HG02943 (cell line): ENCODE measurements around the gene LPP.

Experiments
- ATAC-seq: cut with Tn5 transposase; IDR thresholded peaks from one replicate; pipeline ENCODE4 v1.9.1; 2021; ENCODE audit warnings: mild to moderate bottlenecking, low read depth, moderate library complexity; ENCODE audit not compliant: unreplicated experiment

The LPP gene

DNA sequence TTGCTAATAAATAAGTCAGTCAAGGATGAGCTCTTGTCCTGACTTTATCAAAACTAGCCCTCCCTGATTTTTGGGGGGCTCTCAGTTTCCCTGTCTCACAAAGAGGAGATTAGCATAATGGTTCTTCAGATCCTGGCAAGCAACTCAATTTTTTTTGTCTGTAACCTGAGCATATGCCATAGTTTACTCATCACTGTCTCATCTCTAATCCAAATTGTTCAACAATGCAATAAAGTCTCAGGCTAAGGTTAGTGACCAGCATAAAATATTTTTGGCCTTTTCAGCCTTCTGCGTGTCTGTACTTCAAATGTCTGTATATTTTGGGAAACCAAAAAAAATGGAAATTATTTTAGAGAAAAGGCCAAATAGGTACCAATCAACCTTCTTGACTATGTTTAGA is 552.2 kb downstream of the LPP start:
- ATAC-seq: no peak

DNA sequence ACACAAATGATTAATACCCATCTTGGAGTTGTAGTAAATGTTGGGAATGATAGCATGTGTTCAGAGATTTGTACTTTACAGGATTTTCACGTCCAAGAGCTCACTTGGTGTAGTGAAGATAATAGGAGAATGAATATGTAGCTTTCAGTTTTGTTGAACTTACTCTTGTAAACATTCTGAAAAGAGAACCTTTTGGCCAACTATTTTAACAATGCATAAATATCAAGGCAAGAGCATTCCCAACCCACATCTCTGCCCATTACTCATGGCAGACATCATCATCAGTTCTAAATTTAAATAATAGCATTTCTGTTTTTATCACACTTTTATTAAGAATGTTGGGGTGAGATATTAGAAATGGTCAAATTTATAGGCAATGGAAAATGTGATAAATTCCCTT is 552.6 kb downstream of the LPP start:
- no peak for ATAC-seq

DNA sequence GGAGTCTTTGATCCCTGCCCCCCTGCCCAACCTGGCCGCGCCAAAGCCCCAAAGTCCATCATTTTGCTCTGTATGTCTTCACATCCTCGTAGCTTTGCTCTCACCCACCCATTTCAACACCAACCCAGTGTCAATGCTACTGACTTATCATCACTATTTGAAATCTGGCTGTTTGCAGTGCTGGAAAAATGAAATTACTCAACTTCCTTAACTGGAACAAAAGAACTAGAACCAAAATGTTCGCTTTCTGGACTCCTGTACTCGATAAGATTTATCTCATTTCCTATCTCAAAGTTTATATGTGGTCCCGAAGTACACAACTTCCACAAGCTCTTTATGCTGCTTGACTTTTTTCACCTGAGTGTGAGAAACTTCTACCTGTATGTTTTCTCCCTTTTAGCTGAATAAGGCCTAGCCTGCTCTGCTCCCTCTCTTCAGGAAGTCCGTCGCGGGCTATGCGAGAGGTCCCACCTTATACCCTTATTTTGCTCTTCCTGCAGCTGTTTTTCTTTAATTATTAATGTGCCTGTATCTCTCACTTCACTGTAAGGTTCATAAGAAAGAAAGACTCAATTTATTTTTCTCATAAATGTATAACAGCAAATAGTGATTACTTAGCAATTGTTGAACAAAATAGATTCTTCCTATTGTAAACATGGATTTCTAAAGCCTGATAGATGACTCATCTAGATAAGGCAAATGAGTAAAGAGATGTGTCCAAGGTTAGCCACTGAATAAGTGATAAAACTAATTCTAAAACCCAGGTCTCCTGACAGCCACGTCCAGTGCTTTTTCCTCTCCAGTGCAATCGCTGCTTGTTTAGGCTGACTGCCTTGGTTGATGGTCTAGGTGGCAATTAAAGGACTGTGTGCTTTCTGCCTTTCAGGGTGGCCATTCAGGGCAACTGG is 553.7 kb downstream of the LPP start:
- ATAC-seq: no peak

DNA sequence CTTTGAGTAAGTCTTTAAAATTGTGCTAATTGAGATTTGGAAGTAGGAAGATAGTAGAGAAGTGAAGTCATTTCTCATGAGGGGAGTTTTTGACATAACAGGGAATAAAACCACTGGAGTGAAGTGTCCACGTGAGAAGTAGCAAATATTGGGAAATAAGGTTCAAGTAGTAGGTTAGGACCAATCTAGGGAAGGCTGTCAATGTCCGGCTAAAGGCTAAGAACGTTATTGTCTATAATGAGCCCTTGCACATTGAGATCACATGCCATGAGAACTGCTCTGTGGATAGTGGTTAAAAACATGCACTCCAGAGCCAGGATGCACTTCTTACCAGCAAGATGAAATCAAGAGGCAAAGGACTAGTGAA is 557.9 kb downstream of the LPP start:
- ATAC-seq: no peak

DNA sequence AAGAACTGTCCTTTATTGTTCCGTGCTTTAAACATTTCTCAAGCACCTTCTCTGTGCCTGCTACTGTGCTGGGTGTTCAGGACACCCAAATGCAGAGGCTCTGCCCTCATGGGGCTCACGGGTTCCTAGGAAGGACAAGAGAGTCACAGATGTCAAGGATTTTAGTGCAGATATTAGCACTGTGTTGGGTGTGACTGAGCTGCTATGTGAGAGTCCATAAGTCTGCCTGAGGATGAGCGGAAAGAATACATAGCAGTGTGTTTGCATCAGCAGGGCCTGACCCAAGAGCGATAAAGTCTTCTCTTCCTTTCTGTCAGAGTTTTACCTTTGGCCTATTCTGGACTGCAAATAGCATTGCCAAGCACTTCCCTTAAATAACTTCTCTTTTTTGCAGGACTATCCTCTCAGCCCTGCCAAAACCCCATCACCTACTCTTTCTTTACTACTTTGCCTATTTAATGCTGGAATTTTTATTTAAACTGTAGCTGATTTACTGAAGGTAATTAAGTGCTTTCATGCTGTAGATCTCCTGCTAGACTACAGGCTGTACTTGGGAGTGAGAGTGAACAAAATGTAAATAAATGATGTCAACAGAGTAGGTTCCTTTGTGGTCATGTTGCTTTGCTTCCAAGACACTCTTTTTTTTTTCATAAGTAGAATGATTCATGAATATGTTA is 558.4 kb downstream of the LPP start:
- no peak for ATAC-seq

DNA sequence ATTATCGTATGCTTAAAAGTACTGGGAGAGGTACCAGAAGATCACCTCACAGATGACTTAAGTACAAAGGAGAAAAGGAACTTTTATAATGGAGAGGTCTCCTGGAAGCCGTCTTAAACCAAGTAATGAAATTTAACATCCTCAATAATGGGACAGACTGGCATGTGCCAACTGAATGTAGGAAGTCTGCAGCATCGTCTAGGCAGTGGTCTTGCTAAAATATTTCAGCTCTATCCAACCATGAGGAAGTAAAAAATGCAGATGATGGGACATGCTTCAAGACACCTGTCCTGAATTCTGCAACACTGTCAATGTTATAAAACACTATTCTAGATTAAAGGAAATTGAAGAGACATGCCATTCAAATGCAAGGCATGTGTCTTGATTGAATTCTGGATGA is 559.0 kb downstream of the LPP start:
- ATAC-seq: no peak

DNA sequence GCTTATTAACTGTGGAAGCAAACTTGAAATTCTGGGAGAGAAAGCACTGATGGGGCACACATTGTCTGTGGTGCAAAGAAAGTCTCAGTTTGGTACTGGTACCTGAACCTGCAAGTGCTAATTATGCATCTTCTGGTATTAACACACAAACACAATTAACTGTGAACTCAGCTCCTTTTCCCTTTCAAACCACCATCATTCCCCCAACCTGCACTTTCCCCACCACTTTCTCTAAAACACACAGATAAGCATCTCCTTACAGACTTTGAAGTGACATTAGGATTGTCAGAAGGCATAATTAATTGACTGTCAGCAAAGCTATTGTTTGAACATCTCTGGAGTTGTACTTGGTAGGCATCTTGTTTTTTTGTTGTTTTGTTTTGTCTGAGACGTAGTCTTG is 565.6 kb downstream of the LPP start:
- ATAC-seq: no peak

DNA sequence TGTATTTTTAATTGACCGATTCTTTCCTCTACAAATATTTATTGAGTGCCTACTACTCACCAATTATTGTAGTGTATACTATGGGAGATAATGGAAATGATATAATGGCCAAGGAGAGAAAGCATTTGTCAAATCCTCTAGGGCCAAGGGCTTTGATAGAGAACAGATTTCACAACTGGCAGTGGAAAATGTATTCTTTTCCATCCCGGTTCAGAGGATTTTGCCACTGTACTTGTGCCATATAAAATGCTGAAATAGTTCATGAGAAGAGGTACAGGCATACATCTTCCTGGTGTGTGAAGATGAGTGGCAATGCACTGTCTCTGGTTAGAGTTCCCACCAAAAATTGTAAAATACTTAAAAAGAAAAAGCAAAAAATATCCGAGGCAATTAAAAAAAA is 566.3 kb downstream of the LPP start:
- ATAC-seq: no peak

DNA sequence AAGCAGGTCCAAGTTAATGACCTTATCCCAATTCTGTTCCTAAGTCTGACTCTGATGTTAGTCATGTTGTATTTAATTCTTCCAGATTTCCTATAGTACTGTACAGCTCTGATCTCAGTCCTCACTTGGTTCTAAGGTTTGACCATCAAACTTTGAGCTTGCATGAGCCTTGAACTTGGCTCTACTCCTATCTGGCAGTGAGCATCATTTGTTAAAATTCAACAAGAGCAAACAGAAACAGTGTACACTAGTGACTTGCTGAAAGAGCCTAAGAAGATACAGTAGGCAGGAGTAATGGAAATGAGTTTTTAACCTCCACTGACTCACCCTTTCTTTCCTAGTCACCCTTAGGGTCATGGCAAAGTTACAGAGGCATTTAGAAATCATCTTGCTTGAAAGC is 566.7 kb downstream of the LPP start:
- no peak for ATAC-seq

DNA sequence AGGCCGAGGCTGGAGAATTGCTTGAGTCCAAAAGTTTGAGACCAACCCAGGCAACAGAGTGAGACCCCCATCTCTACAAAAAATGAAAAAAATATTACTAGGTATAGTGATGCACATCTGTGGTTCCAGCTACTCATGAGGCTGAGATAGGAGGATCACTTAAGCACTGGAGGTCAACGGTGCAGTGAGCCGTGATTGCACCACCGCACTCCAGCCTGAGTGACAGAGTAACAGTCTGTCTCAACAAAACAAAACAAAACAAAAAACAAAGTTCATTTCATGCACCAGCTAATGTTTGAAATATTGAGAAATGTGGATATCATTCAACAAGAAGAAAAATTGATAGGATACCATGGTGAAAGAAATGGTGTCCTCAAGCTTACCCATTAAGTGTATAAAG is 567.4 kb downstream of the LPP start:
- no peak for ATAC-seq

DNA sequence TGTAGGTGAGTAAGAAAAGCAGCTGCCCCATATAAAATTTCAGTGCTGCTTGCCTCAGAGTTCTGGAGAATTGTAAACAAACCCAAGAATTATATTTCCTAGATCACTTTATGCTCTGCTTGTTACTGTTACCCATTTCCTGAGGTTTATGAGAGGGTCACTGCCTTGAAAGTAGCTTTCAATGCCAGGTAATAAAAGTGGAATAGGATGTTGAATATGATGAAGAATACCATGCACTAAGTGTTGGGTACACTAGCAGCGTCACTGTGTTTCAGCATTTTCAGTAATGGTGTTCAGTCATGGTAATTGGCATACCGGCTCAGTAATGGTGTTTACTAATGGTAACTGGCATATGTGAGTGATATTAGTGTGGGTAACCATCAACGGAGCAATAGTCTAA is 568.0 kb downstream of the LPP start:
- ATAC-seq: no peak

DNA sequence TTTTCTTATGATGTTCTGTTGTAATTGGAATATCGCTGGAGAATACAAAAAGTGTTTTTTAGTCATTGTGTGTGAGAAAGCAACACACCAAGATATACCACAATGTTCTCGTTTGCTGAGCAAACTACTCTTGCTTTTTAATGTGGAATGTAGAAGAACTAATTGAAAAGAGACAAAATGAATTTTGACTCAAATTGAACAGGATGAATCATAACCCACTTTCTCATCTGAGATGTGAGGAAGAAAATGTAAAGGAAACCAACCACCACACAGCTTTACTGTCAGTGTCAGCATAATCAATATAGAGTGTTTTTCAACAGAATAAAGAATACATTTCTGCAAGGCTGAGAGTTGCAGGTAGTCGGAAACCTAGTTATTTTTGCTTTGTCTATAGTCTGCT is 569.0 kb downstream of the LPP start:
- no peak for ATAC-seq

DNA sequence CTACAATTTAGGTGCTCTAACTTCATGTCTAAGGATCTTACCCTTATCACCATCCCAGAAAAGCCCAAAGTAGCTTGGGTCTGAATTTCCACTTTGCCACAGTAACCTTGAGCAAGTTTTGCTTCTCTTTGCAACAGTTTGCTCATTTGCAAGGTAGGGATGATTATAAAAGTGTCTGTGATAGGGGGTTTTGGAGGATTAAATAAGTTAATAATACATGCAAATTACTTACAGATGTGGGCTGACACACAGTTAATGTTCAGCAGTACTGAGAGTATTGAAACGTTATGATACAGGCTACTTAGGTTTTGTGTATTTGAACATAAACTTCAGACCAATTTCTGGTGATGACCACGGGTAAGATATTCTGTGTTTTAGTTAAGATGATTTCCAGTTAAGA is 573.1 kb downstream of the LPP start:
- no peak for ATAC-seq

DNA sequence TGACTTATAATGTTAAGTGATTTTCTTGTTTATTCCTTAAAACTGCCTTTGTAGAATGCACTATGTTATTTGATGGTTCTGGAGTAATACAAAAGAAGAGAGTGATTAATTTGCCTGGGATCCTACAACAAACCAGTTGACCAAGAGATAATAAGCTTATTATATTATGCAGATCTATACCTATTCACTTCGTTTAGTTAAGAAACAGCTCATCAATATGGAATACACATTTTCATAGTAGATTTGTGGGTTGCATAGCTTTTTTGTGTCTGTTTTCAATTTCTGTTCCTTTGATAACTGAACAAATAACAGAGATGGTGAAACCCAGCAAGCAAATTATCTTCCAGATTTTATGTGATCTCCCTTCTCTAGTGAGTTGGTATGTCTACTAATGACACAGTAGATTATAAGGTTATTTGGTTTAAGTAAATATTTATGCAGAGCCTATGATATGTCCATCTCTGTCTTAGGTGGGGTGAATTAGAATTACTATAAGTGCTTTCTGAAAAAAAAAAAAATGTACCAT is 574.5 kb downstream of the LPP start:
- no peak for ATAC-seq

DNA sequence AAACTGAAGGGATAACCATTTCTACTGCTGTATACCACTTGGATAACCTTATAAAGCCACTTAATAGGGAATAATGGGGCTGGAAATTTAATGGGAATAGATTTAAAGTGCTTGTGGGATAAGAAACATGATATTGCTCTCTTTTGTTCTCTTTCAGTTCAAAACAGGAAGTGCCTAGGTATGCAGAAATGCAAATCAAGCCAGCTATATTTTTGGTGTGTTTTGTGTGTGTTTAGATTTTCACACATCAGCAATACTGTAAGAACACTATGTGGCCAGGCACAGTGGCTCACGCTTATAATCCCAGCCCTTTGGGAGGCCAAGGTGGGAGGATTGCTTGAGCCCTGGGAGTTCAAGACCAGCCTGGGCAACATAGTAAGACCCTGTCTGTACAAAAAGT is 575.5 kb downstream of the LPP start:
- ATAC-seq: no peak

DNA sequence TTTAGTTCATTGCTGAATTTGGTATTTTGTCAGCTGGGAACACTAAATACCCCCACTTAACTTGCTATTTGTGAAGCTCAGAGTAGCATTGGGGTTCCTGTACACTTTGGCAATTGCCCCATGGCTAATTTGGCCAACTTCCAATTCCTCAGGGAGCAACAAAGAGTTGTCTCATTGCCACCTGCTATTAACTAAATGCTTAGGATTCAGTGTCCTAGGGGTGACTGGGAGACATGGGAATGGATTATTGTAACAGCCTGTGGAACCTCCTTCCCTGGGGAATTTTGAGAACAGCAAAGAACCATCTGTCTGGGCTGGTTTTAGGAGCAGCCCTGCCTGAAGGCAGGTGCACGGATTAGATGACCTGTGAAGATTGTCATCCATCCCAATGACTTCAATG is 580.4 kb downstream of the LPP start:
- ATAC-seq: no peak

DNA sequence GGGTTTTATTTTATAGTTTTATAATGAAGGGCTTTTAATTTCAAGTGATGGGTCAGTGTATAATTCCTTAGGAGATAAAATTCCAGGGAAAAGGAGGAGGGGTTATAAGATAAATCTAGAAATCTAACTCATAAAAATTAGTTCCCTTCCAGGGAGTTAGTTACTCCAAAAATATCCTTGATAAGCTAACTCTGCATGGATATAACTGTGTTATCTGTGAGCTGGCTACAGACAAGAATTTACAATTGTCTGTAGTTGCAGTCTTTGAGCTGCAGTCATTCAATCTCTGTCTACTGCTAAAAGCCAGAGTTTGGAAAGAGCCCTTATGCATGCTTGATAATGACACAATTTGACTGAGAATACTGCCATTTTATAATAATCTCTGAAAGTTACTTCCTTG is 585.6 kb downstream of the LPP start:
- ATAC-seq: no peak

DNA sequence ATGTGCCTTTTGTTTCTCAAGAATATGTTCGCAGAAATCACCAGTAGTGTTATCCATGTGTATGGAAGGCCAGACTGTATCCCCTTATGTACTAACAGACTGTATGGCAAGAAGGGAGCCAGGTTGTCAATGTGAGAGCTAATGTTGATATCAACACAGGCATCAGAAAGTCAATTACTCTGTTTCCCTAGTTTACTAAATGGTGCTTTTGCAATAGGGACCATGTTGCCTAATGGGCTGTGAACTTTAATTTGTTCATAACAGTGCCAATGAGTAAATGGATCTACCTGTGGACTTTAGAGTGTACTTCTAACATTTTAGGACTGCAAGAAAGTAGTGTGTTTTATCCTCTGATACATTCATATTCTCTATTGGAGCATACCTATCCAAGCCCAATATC is 586.1 kb downstream of the LPP start:
- no peak for ATAC-seq

DNA sequence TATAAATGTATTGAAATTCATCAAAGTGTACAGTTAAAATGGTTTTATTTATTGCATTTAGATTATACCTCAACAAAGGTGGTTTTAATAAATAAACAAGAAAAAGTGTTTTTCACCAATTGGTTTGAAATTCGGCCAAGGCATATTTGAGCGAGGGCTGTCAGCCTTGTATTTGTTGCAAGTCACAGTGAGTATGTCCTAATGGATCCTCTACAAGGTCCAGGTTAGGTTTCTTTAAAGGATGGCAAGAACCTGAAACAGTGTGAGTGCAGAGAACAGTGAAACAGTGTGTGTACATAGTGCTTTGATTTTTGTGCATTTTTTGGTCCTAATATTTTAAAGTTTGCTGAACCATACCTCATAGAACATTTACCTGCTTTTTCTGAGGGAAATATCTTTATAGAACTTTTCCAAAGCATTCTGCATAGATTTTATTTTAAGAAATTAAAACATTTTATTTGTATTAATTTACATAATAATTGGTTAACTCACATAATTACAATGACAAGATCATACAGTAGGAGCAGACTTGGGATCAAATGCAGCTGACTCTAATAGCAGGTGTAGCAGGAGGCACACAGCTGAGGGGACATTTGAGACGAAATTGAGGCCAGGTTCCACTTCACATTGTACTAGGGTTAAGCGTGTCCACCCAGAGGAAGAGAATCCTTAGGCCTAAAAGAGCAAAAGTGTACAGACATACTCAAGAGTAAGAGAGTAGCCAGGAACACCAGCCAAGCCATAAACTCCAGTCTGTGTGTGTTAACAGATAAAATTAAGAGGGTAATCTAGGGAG is 589.0 kb downstream of the LPP start:
- ATAC-seq: no peak

DNA sequence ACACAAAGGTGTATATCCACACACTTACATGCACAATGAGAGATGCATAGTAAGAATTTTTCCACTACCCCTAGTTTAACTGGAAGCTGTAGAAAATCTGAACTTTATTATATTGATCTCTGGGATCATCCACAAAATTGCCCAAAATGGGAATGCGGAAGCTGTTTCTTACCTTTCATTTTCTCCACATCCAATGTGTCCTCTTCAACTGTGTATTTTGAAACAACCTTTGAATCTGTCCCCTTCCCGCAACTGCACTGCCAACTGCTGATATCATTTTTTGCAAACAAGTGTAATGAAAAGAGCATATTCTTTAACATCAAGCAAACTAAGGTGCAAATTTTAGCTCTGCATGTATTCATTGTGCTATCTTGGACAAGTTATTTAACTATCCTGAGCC is 590.2 kb downstream of the LPP start:
- ATAC-seq: no peak

DNA sequence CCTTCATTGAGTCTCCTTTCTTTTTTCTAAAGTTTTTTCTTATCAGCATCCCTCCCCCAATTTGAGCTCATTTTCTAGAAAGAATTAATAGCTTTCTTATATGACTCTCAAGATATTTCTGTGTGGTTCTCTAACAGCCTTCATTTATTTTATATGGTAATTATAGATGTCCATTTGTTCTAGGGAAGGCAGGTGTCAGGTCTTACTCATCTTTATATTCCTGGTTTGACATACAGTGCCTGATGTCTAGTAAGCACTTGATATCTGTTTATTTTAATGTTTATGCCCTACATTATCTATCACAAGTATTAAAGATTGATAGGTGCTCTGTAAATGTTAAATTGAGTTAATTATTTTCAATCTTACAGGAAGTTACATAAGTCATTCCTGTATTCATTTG is 591.1 kb downstream of the LPP start:
- ATAC-seq: no peak
